ENCODE results near the gene FAT3.

DNA sequence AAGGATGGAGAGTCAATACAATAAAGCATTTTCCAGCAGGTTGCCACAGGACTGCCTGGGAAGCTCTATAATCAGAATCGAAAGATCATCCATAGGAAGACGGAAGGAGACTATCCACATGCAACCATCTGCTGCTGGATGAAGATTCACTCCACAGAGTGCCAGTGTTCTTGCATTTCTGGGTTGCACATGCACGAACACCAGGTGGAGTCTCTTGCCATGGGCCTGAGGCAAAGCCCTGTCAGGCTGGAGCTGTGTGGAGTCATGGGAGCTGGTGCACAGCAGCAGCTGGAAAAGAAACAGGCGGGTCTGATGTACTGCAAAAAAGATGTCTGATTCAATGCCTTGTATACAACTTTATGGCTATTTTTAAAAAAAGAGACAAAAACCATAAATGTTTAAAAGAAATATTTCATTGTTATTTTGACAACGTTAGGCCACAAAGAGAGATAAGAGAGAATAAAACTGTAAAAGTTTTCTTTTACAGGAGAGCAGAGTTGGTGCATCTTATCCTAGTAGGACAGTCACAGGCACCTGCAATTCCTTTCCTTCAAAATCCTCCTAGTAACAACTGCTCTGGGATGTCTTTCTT lies 12.9 kb upstream of the FAT3 start:
- TF ChIP-seq FOS (IDR thresholded peaks at IDR 0.05; ENCODE audit: low read depth, low read length): no peak
- no peak for TF ChIP-seq POLR2A (IDR thresholded peaks at IDR 0.05; ENCODE audit: low read depth, low read length)

Measured in IMR-90 (cell line).